Measurements from ENCODE around the gene EIF2S2. TPM values are rescaled to one million over a fixed set of nuclear protein-coding genes. Genes with fewer than 3 reads are reported as not detected.

Gene EIF2S2
- total and polyA plus RNA-seq, 2 experiments from 2014 or later, result 124 to 194 TPM

DNA sequence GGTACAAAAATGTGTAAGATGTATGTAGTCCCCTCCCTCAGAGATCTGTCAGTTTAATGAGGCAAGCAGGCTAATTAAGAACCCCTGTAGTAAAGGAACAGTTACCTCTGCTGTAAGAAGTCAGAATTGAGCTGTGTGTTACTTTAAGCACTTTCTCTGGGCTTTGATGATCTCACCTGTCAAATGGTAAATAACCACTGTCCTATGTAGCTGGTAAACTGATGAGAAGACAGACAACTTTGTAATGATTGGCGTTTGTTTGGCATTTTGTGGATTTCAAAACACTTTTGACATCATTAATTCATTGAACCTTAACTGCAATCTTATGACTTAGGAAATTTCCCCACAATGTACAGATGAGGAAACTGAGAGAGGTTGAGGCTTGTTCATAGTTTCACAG, 62.7 kb downstream of the EIF2S2 start:
- Histone ChIP-seq H3K4me2 (no peak overlapping the region), H4K20me1 (replicated peaks; ENCODE audit: insufficient read depth) (peaks cover 66% of the 10 kb centered on the region), H3K27ac (ENCODE audit: low read depth) (no peak overlapping the region), H3K4me1 (ENCODE audit: insufficient read depth) (peaks cover 39% of the 10 kb centered on the region), H3K27me3 (ENCODE audit: insufficient read depth) (no peaks in the 10 kb centered on the region), H3K9me2 (ENCODE audit: insufficient read depth) (no peaks in the 10 kb centered on the region; the same call in 1 of the 2 replicates), H2AFZ (no peak overlapping the region), H3F3A (replicated peaks; ENCODE audit: low read depth) (no peaks in the 10 kb centered on the region), H3K4me3 (no peak overlapping the region), H3K79me2 (replicated peaks; ENCODE audit: insufficient read depth) (peaks cover 91% of the 10 kb centered on the region), H3K36me3 (ENCODE audit: insufficient read depth) (no peaks in the 10 kb centered on the region)
- H3K27ac Mint-ChIP-seq, result no peak overlapping the region
- H3K4me3 Mint-ChIP-seq, result no peak overlapping the region; the same call in 2 of the 3 replicates
- no peaks in the 10 kb centered on the region for H3K36me3 Mint-ChIP-seq (ENCODE audit: low read depth)
- TF ChIP-seq EZH2phosphoT487 (IDR thresholded peaks at IDR 0.05; ENCODE audit: unreplicated experiment) (no peak), NANOG (IDR thresholded peaks at IDR 0.05; ENCODE audit: borderline replicate concordance) (no peak), CTCF (conservative IDR thresholded peaks at IDR 0.05; ENCODE audit: low read depth in 2 of 2) (no peak), STAT1 (IDR thresholded peaks at IDR 0.05; ENCODE audit: unreplicated experiment) (no peak)
- TF ChIP-seq, protein P1, sequence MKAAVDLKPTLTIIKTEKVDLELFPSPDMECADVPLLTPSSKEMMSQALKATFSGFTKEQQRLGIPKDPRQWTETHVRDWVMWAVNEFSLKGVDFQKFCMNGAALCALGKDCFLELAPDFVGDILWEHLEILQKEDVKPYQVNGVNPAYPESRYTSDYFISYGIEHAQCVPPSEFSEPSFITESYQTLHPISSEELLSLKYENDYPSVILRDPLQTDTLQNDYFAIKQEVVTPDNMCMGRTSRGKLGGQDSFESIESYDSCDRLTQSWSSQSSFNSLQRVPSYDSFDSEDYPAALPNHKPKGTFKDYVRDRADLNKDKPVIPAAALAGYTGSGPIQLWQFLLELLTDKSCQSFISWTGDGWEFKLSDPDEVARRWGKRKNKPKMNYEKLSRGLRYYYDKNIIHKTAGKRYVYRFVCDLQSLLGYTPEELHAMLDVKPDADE (IDR thresholded peaks at IDR 0.05), result no peak
- no peak for ATAC-seq
- no peak for DNase-seq (ENCODE audit: low spot score)
- peaks cover 39% of the 10 kb centered on the region for H3K4me1 Mint-ChIP-seq
- H3K27me3 Mint-ChIP-seq (ENCODE audit: insufficient read depth, low read depth, poor library complexity), result peaks cover 4% of the 10 kb centered on the region
- H3K9me3 Mint-ChIP-seq, result no peaks in the 10 kb centered on the region

- H4K20me1 ChIP-seq (replicated peaks; ENCODE audit: insufficient read depth), result peaks cover 68% of the 10 kb centered on the region
- no peaks in the 10 kb centered on the region for H3K27me3 ChIP-seq (ENCODE audit: insufficient read depth)
- H3K27ac ChIP-seq (ENCODE audit: low read depth), result no peak overlapping the region
- Mint-ChIP-seq H3K4me1 (peaks cover 43% of the 10 kb centered on the region), H3K27me3 (ENCODE audit: insufficient read depth, low read depth, poor library complexity) (peaks cover 4% of the 10 kb centered on the region), H3K36me3 (ENCODE audit: low read depth) (no peaks in the 10 kb centered on the region), H3K27ac (no peak overlapping the region), H3K4me3 (no peak overlapping the region), H3K9me3 (no peaks in the 10 kb centered on the region)
- peaks cover 90% of the 10 kb centered on the region for H3K79me2 ChIP-seq (replicated peaks; ENCODE audit: insufficient read depth)
- no peak overlapping the region for H2AFZ ChIP-seq
- H3F3A ChIP-seq (replicated peaks; ENCODE audit: low read depth), result no peaks in the 10 kb centered on the region
- DNase-seq (ENCODE audit: low spot score) (no peak), ATAC-seq (no peak)
- H3K4me2 ChIP-seq, result peak overlapping the region; percentile 31; the same call in 1 of the 2 replicates
- no peaks in the 10 kb centered on the region; the same call in 1 of the 2 replicates for H3K9me2 ChIP-seq (ENCODE audit: insufficient read depth)
- H3K36me3 ChIP-seq (ENCODE audit: insufficient read depth), result no peaks in the 10 kb centered on the region
- H3K4me3 ChIP-seq, result no peak overlapping the region
- H3K4me1 ChIP-seq (ENCODE audit: insufficient read depth), result peaks cover 39% of the 10 kb centered on the region
- TF ChIP-seq, protein P1 (IDR thresholded peaks at IDR 0.05), result no peak
- no peak for TF ChIP-seq POLR2AphosphoS5 (IDR thresholded peaks at IDR 0.05; ENCODE audit: low read depth)
- no peak for TF ChIP-seq EZH2 (IDR thresholded peaks at IDR 0.05; ENCODE audit: low read depth, unreplicated experiment)
- TF ChIP-seq NANOG (IDR thresholded peaks at IDR 0.05; ENCODE audit: borderline replicate concordance), result no peak
- TF ChIP-seq, protein P2, sequence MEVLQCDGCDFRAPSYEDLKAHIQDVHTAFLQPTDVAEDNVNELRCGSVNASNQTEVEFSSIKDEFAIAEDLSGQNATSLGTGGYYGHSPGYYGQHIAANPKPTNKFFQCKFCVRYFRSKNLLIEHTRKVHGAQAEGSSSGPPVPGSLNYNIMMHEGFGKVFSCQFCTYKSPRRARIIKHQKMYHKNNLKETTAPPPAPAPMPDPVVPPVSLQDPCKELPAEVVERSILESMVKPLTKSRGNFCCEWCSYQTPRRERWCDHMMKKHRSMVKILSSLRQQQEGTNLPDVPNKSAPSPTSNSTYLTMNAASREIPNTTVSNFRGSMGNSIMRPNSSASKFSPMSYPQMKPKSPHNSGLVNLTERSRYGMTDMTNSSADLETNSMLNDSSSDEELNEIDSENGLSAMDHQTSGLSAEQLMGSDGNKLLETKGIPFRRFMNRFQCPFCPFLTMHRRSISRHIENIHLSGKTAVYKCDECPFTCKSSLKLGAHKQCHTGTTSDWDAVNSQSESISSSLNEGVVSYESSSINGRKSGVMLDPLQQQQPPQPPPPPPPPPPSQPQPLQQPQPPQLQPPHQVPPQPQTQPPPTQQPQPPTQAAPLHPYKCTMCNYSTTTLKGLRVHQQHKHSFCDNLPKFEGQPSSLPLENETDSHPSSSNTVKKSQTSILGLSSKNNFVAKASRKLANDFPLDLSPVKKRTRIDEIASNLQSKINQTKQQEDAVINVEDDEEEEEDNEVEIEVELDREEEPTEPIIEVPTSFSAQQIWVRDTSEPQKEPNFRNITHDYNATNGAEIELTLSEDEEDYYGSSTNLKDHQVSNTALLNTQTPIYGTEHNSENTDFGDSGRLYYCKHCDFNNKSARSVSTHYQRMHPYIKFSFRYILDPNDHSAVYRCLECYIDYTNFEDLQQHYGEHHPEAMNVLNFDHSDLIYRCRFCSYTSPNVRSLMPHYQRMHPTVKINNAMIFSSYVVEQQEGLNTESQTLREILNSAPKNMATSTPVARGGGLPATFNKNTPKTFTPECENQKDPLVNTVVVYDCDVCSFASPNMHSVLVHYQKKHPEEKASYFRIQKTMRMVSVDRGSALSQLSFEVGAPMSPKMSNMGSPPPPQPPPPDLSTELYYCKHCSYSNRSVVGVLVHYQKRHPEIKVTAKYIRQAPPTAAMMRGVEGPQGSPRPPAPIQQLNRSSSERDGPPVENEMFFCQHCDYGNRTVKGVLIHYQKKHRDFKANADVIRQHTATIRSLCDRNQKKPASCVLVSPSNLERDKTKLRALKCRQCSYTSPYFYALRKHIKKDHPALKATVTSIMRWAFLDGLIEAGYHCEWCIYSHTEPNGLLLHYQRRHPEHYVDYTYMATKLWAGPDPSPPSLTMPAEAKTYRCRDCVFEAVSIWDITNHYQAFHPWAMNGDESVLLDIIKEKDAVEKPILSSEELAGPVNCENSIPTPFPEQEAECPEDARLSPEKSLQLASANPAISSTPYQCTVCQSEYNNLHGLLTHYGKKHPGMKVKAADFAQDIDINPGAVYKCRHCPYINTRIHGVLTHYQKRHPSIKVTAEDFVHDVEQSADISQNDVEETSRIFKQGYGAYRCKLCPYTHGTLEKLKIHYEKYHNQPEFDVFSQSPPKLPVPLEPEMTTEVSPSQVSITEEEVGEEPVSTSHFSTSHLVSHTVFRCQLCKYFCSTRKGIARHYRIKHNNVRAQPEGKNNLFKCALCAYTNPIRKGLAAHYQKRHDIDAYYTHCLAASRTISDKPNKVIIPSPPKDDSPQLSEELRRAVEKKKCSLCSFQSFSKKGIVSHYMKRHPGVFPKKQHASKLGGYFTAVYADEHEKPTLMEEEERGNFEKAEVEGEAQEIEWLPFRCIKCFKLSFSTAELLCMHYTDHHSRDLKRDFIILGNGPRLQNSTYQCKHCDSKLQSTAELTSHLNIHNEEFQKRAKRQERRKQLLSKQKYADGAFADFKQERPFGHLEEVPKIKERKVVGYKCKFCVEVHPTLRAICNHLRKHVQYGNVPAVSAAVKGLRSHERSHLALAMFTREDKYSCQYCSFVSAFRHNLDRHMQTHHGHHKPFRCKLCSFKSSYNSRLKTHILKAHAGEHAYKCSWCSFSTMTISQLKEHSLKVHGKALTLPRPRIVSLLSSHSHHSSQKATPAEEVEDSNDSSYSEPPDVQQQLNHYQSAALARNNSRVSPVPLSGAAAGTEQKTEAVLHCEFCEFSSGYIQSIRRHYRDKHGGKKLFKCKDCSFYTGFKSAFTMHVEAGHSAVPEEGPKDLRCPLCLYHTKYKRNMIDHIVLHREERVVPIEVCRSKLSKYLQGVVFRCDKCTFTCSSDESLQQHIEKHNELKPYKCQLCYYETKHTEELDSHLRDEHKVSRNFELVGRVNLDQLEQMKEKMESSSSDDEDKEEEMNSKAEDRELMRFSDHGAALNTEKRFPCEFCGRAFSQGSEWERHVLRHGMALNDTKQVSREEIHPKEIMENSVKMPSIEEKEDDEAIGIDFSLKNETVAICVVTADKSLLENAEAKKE (CRISPR knock-in tag; IDR thresholded peaks at IDR 0.05), result no peak
- TF ChIP-seq EZH2phosphoT487 (IDR thresholded peaks at IDR 0.05; ENCODE audit: unreplicated experiment), result no peak
- no peak for TF ChIP-seq CREB1 (CRISPR knock-in tag; IDR thresholded peaks at IDR 0.05; ENCODE audit: low read depth)
Measured at GRCh38 chr20:34047917-34048316, 64.1 kb downstream of the EIF2S2 start.
